HEK293 (cell line): ENCODE data around the gene SLC36A3.

ENCODE experiments used
- YY1 ChIP-seq: fragments of 450-650 bp; formaldehyde crosslinking; IDR thresholded peaks from 2 replicates; pipeline ENCODE4 v1.5.1; 2018; ENCODE audit warnings: missing biosample characterization, missing genetic modification characterization
- ZNF121 ChIP-seq: fragments of 450-650 bp; formaldehyde crosslinking; IDR thresholded peaks from 2 replicates; pipeline ENCODE4 v1.5.1; 2016; ENCODE audit warnings: missing biosample characterization, missing genetic modification characterization
- ZNF48 ChIP-seq: fragments of 450-650 bp; formaldehyde crosslinking; IDR thresholded peaks from 2 replicates; pipeline ENCODE4 v1.5.1; 2016; ENCODE audit warnings: missing biosample characterization, missing genetic modification characterization

GRCh38 chr5:151313357-151313756, 9.8 kb upstream of the SLC36A3 start:
- no peak for TF ChIP-seq ZNF48
- TF ChIP-seq ZNF121, result no peak
- TF ChIP-seq YY1 (tag by site-specific recombination), result no peak
